ENCODE data around the gene MGAT5B.
"Not testable (repeated sequence)": the region's sequence is repeated elsewhere in the genome, so short reads cannot be mapped to it uniquely, and the experiment has no call there.

MGAT5B gene

DNA sequence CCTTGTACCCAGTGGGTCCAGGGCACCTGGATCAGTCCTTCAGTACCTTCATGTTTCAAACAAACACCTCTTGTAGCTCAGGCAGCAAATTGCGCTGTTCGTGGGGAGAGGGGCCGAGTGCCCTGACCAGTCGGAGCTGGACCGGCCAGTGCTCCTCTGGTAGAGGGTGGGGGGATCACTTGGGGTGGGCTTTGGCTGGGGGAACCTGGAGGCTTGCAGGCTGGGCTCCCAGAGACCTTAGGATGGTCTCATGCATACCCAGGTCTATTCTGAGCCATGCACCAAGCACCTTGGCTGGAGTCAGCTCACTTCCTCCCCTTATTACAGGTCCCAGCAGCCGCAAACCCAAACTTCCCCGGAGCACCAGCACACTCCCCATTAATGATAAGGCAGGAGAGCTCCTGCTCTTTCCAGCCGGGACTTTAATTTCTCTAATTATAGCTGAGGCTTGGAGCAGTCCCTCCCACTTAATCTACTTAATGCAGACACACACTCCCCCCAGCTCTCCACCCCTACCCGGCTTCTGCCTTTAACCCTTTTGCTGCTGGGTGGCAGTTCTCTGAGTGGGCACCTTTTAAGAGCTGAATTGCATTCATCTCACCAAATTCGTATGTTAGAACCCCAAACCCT lies 26.3 kb upstream of the MGAT5B start:
- DNase-seq (ENCODE audit: low spot score): no peak
- Histone ChIP-seq H3K4me3 (no peak overlapping the region), H3K27ac (no peak overlapping the region)
- TF ChIP-seq, protein P1, sequence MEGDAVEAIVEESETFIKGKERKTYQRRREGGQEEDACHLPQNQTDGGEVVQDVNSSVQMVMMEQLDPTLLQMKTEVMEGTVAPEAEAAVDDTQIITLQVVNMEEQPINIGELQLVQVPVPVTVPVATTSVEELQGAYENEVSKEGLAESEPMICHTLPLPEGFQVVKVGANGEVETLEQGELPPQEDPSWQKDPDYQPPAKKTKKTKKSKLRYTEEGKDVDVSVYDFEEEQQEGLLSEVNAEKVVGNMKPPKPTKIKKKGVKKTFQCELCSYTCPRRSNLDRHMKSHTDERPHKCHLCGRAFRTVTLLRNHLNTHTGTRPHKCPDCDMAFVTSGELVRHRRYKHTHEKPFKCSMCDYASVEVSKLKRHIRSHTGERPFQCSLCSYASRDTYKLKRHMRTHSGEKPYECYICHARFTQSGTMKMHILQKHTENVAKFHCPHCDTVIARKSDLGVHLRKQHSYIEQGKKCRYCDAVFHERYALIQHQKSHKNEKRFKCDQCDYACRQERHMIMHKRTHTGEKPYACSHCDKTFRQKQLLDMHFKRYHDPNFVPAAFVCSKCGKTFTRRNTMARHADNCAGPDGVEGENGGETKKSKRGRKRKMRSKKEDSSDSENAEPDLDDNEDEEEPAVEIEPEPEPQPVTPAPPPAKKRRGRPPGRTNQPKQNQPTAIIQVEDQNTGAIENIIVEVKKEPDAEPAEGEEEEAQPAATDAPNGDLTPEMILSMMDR (IDR thresholded peaks at IDR 0.05): no peak

DNA sequence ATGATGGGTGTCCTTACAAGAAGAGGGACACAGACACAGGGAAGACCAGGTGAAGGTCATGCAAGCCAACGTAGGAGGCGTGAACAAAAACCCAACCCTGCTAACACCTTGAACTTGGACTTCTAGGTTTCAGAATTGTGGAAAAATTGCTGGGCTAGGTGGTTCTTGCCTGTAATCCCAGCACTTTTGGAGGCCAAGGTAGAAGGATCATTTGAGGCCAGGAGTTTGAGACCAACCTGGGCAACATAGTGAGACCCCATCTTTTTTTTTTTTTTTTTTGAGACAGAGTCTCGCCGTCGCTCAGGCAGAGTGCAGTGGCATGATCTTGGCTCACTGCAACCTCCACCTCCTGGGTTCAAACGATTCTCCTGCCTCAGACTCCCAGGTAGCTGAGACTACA lies 25.1 kb upstream of the MGAT5B start:
- DNase-seq (ENCODE audit: low spot score); H3K4me3 ChIP-seq; H3K27ac ChIP-seq: not testable (repeated sequence)

DNA sequence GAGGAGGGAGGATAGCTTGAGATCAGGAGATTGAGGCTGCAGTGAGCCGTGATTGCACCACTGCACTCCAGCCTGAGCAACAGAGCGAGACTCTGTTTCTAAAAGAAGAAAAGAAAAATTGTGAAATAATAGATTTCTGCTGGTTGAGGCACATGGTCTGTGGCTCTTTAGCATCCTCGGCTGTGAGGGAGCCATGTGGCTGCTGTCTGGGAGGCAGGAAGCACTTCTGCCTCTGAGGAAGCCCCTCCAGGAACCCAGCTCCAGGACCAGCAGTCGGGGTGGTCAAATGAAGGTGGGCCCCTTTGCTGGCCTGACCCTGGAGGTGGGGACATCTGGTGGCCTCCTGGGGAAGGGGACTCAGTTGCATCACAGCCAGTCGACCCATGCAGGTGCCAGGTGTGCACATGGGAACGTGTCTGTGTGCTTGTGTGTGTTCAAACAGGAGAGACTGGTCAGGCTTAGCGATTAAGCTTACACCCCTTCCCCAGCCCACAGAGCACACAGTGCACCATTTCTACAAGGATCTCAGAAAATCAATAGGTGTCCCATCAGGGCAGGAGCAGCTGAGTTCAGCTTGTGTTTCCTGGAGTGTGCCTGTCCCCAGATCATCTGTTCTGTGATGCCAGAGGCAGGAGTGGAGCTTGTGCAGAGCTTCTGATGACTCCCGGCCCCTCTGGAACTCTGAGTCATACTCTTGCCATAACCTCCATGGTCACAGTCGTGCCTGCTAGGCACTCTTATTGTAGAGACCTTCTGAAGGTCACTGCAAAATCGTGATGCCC lies 24.3 kb upstream of the MGAT5B start:
- TF ChIP-seq, protein P1 (IDR thresholded peaks at IDR 0.05): no peak
- Histone ChIP-seq H3K27ac (no peak overlapping the region), H3K4me3 (no peak overlapping the region)
- no peak for DNase-seq (ENCODE audit: low spot score)

DNA sequence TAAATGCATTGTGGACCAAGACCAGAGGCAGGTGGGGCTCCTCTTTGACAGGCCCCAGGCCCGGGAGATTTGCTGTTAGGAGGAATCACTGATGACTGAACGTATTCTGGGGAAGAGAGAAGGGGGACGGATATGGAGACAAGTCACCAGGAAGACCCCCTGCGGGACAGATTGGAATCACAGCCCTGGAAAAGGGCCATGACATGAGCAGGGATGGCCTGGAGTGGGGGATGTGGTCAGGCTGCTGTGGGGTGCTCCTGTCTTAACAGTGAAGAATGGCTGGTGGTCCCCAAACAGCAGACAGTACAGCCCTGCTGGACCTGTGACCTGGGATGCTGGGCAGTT lies 23.7 kb upstream of the MGAT5B start:
- no peak for DNase-seq (ENCODE audit: low spot score)
- TF ChIP-seq, protein P1 (IDR thresholded peaks at IDR 0.05): no peak
- H3K4me3 ChIP-seq: no peak overlapping the region
- H3K27ac ChIP-seq: no peak overlapping the region

DNA sequence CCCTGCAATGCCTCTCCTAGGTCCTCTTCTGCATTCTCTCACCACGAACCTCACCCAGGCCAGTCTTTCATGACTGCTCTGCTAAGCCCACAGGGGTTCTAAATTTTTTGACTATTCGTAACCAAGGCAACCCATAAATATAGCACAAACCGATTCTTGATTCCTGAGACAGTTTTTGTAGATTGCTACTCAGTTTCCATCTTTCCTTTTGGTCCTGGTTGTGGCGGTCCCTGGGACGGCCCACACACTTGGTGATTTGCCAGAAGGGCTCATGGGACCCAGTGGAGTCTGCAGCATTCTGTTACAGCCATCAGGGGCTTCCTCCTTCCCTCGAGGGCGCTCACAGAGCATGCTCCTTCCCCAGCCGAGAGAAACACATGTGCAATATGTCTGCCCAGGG lies 23.4 kb upstream of the MGAT5B start:
- H3K4me3 ChIP-seq: no peak overlapping the region
- TF ChIP-seq, protein P1 (IDR thresholded peaks at IDR 0.05): no peak
- no peak overlapping the region for H3K27ac ChIP-seq
- no peak for DNase-seq (ENCODE audit: low spot score)

DNA sequence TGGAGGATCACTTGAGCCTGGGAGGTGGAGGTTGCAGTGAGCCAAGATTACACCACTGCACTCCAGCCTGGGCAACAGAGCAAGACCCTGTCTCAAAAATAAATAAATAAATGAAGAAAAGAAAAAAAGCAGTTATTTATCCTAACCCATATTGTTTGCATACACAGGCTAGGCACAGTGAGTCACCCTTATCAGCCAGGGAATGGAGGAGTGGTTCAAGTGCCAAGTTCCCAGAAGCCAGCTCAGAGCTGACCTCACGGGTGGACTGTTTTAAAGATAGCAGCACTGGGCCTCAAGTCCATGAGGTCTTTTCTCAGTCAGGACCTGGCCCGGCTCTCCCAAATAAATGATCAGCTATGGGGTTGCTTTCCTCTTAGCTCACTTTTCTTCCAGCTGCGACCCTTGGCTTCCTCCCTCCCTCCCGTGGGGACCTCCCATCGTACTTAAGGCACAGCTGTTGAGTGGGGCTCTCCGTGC lies 22.6 kb upstream of the MGAT5B start:
- DNase-seq (ENCODE audit: low spot score): no peak
- TF ChIP-seq, protein P1 (IDR thresholded peaks at IDR 0.05): no peak
- no peak overlapping the region for H3K27ac ChIP-seq
- no peak overlapping the region for H3K4me3 ChIP-seq

DNA sequence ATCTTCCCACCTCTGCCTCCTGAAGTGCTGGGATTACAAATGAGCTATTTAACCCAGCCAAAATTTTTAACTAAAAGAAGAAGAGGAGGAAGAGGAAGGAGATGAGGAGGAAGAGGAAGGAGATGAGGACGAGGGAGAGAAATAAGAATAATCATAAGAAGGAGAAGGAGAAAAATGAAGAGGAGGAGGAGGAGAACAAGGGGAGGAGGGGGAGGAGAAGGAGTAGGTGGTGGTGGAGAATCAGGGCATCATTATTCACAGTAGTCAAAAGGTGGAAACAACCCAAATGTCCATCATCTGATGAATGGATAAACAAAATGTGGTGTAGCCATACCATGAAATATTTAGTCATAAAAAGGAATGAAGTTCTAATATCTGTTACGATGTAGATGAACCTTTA lies 21.2 kb upstream of the MGAT5B start:
- no peak overlapping the region for H3K4me3 ChIP-seq
- TF ChIP-seq, protein P1 (IDR thresholded peaks at IDR 0.05): no peak
- H3K27ac ChIP-seq: no peak overlapping the region
- DNase-seq (ENCODE audit: low spot score): no peak
